Myometrial cell (primary cell): ENCODE data around the gene FAM174B. TPM values are rescaled to one million over a fixed set of nuclear protein-coding genes. Genes with fewer than 3 reads are reported as not detected.

ENCODE experiments used
- total RNA-seq: library from RNA; depleted of rRNA; stranded (reverse); fragments of >200 nt; gene quantifications from 2 replicates; pipeline ENCODE4 v1.2.3, GENCODE V29; 2015

FAM174B gene
- 0.18 and 0.29 TPM in 2 replicates for total RNA-seq

GRCh38 chr15:92655178-92655995 is at the start of gene FAM174B:
TSS of gene FAM174B (minus strand) at chr15:92655775.

Other genes with a start within 250 kb of the FAM174B start
- gene CHD2, start 244.5 kb upstream of the FAM174B start, total RNA-seq, result 22.2 and 34.9 TPM in 2 replicates